ENCODE measurements around the gene NUDT15. TPM values are rescaled to one million over a fixed set of nuclear protein-coding genes. Genes with fewer than 3 reads are reported as not detected.

NUDT15 gene
- total RNA-seq, 2 experiments from 2014 or later = 17.8 to 26.8 TPM

GRCh38 chr13:48066310-48066989 lies 28.9 kb downstream of the NUDT15 start:
- CTCF ChIA-PET (ENCODE audit: unreplicated experiment) = no interaction called here
- Histone ChIP-seq H3K4me1 (ENCODE audit: insufficient read depth, low read length, poor library complexity, severe bottlenecking) (no peaks in the 10 kb centered on the region), H3K36me3 (ENCODE audit: insufficient read depth, low read length) (peaks cover 90% of the 10 kb centered on the region), H2AFZ (ENCODE audit: low read length) (no peak overlapping the region), H3K9me3 (ENCODE audit: low read length) (peaks cover 12% of the 10 kb centered on the region; the same call in 1 of the 2 replicates), H3K27ac (ENCODE audit: low read depth, low read length, poor library complexity, severe bottlenecking) (no peak overlapping the region), H3K4me2 (ENCODE audit: low read length) (no peak overlapping the region), H3K79me2 (ENCODE audit: insufficient read depth, low read depth, low read length) (no peaks in the 10 kb centered on the region), H3K9me2 (ENCODE audit: insufficient read depth, low read length) (no peaks in the 10 kb centered on the region), H4K20me1 (ENCODE audit: insufficient read depth, low read length) (no peaks in the 10 kb centered on the region), H3K4me3 (ENCODE audit: low read depth, low read length, poor library complexity, severe bottlenecking) (no peak overlapping the region)
- POLR2A ChIA-PET = interaction anchor here (0.6 to 1.4 kb wide), 2 partner anchors 29 to 1269 kb away, joined by 3 to 5 read pairs; partner anchors contain the start of gene NUDT15
- TF ChIP-seq CTCF (conservative IDR thresholded peaks at IDR 0.05; ENCODE audit: low read length) = no peak
- no peak for TF ChIP-seq EZH2phosphoT487 (IDR thresholded peaks at IDR 0.05; ENCODE audit: borderline replicate concordance, low read depth, low read length)
- BruUV-seq (replicated peaks) = no TSS peak
- intact Hi-C loops (cut with micrococcal nuclease; ENCODE audit: unreplicated experiment) = no loop called here
- DNase-seq (ENCODE audit: low spot score) = no peak

- Histone ChIP-seq H3K4me3 (ENCODE audit: low read depth, low read length, poor library complexity, severe bottlenecking) (no peak overlapping the region), H3K9me2 (ENCODE audit: insufficient read depth, low read length) (no peaks in the 10 kb centered on the region), H3K36me3 (ENCODE audit: insufficient read depth, low read length) (peaks cover 99% of the 10 kb centered on the region), H3K4me1 (ENCODE audit: insufficient read depth, low read length, poor library complexity, severe bottlenecking) (no peaks in the 10 kb centered on the region), H3K79me2 (ENCODE audit: insufficient read depth, low read depth, low read length) (no peaks in the 10 kb centered on the region), H3K27ac (ENCODE audit: low read depth, low read length, poor library complexity, severe bottlenecking) (no peak overlapping the region), H3K4me2 (ENCODE audit: low read length) (no peak overlapping the region), H3K9me3 (ENCODE audit: low read length) (peaks cover 20% of the 10 kb centered on the region; the same call in 1 of the 2 replicates), H4K20me1 (ENCODE audit: insufficient read depth, low read length) (no peaks in the 10 kb centered on the region), H2AFZ (ENCODE audit: low read length) (no peak overlapping the region)
- BruUV-seq (replicated peaks) = no TSS peak
- POLR2A ChIA-PET = interaction anchor here (0.7 kb wide), 2 partner anchors 172 to 763 kb away, joined by 3 to 4 read pairs; no protein-coding TSS in a partner anchor
- DNase-seq (ENCODE audit: low spot score) = no peak
- intact Hi-C loops (cut with micrococcal nuclease; ENCODE audit: unreplicated experiment) = no loop called here
- CTCF ChIA-PET (ENCODE audit: unreplicated experiment) = no interaction called here
- TF ChIP-seq CTCF (conservative IDR thresholded peaks at IDR 0.05; ENCODE audit: low read length) (peak; percentile 68), EZH2phosphoT487 (IDR thresholded peaks at IDR 0.05; ENCODE audit: borderline replicate concordance, low read depth, low read length) (no peak)
Observed at GRCh38 chr13:48068036-48068435, 30.5 kb downstream of the NUDT15 start.

- H3K36me3 ChIP-seq (ENCODE audit: insufficient read depth, low read length) = peaks cover 100% of the 10 kb centered on the region
- TF ChIP-seq EZH2phosphoT487 (IDR thresholded peaks at IDR 0.05; ENCODE audit: borderline replicate concordance, low read depth, low read length) (no peak), CTCF (conservative IDR thresholded peaks at IDR 0.05; ENCODE audit: low read length) (no peak)
- POLR2A ChIA-PET = interaction anchor here (0.6 to 0.7 kb wide), 2 partner anchors 171 to 1253 kb away, joined by 4 read pairs; no protein-coding TSS in a partner anchor
- H3K4me1 ChIP-seq (ENCODE audit: insufficient read depth, low read length, poor library complexity, severe bottlenecking) = no peaks in the 10 kb centered on the region
- no peak overlapping the region for H3K4me3 ChIP-seq (ENCODE audit: low read depth, low read length, poor library complexity, severe bottlenecking)
- H3K9me3 ChIP-seq (ENCODE audit: low read length) = peaks cover 20% of the 10 kb centered on the region; the same call in 1 of the 2 replicates
- CTCF ChIA-PET (ENCODE audit: unreplicated experiment) = no interaction called here
- H3K27ac ChIP-seq (ENCODE audit: low read depth, low read length, poor library complexity, severe bottlenecking) = no peak overlapping the region
- H4K20me1 ChIP-seq (ENCODE audit: insufficient read depth, low read length) = no peaks in the 10 kb centered on the region
- no peak overlapping the region for H2AFZ ChIP-seq (ENCODE audit: low read length)
- H3K9me2 ChIP-seq (ENCODE audit: insufficient read depth, low read length) = no peaks in the 10 kb centered on the region
- DNase-seq (ENCODE audit: low spot score) = no peak
- H3K79me2 ChIP-seq (ENCODE audit: insufficient read depth, low read depth, low read length) = no peaks in the 10 kb centered on the region
- H3K4me2 ChIP-seq (ENCODE audit: low read length) = no peak overlapping the region
- intact Hi-C loops (cut with micrococcal nuclease; ENCODE audit: unreplicated experiment) = no loop called here
- BruUV-seq (replicated peaks) = no TSS peak
Observed at GRCh38 chr13:48068952-48069351, 31.4 kb downstream of the NUDT15 start.

Measured in OCI-LY7 (cell line).